Measurements from ENCODE around the gene FOXK1.
"Not testable (repeated sequence)": the region's sequence is repeated elsewhere in the genome, so short reads cannot be mapped to it uniquely, and the experiment has no call there.

Gene FOXK1

DNA sequence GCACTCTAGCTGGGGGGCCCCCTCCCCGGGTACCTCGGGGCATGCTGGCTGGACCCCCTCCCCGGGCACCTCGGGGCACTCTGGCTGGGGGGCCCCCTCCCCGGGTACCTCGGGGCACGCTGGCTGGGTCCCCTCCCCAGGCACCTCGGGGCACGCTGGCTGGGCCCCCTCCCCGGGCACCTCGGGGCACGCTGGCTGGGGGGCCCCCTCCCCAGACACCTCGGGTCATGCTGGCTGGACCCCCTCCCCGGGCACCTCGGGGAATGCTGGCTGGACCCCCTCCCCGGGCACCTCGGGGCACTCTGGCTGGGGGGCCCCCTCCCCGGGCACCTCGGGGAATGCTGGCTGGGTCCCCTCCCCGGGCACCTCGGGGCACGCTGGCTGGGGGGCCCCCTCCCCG is 120.5 kb downstream of the FOXK1 start:
- not testable (repeated sequence) for DNase-seq

DNA sequence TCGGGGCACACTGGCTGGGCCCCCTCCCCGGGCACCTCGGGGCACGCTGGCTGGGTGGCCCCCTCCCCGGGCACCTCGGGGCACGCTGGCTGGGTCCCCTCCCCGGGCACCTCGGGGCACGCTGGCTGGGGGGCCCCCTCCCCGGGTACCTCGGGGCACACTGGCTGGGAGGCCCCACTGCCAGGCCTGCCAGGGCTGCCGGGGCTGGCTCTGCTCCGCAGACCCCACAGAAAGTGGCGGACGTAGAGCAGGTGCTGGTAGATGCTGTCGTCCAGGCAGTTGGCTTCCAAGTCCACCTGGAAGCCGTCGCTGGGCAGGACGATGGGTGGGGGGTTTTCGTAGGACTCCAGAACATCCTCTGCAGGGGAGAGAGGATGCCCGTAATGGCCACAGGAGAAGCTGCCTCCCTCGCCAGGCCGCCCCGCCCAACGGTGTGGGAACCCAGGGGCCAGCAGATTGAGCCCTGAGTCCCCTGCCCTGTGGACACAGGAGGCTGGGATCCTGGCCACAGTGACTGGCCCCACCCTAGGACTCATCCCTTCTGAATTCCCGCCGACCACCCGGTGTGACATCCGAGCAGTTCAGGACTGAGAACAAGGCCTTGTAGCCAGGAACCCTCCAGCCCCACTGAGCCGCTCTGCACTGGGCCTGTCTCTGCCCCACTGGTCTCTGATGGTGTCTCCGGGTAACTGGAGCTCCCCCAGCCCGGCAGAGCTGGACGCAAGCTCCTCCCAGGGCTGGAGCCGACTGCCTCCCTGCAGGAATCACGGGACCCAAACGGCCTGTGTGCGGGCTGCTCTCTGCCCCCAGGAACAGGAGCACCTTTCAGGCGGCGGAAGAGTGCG is 121.5 kb downstream of the FOXK1 start:
- no peak for DNase-seq

DNA sequence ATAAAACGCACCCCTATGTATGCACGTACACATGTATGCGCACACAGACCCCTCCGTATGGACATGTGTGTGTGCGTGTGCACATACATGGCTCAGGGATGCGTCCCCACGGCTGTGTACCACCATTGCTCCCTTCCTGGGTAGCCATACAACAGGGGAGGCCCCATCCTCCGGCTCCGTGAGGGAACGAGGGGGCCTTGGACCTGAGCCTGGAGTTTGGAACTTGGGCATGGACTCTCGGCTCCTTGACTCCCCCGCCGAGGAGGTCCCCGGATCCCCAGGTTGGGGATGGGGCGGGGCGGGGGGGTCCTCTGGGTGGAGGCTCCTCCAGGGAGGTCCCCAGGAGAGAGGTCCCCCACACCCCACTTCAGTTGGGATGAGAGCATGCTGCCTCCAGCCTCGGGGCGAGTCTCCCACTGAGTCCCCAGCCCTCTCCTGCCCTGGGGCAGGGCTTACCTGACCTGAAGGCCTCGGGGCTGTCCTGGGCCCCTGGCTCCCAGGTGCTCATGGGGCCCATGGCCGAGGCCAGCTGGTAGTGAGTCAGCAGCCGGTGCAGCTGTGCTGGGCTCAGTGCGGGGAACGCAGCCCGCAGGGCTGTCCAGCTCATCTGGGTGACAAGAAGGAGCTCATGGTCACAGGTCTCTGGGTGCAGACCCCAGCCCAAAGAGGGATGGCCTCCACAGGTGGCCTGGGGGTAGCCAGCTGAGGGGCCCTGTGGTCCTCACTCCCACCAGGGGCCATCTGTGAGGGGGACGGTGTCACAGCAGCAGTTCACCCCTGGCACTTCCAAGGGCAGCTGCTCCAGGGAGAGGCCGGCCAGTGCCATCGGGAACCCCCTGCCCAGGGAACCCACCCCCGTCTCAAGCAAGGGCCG is 123.3 kb downstream of the FOXK1 start:
- DNase-seq = no peak

DNA sequence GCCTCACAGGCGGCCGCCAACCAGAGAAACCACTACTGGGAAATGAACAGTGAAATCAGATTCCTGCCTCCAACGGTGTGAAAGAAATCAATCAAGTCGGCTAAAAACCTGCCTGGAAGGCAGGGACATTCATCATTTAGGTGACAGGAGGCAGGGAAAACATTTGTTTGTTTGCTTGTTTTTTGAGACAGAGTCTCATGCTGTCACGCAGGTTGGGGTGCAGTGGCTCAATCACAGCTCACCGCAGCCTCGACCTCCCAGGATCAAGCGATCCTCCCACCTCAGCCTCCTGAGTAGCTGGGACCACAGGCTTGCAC is 123.8 kb downstream of the FOXK1 start:
- no peak for DNase-seq

DNA sequence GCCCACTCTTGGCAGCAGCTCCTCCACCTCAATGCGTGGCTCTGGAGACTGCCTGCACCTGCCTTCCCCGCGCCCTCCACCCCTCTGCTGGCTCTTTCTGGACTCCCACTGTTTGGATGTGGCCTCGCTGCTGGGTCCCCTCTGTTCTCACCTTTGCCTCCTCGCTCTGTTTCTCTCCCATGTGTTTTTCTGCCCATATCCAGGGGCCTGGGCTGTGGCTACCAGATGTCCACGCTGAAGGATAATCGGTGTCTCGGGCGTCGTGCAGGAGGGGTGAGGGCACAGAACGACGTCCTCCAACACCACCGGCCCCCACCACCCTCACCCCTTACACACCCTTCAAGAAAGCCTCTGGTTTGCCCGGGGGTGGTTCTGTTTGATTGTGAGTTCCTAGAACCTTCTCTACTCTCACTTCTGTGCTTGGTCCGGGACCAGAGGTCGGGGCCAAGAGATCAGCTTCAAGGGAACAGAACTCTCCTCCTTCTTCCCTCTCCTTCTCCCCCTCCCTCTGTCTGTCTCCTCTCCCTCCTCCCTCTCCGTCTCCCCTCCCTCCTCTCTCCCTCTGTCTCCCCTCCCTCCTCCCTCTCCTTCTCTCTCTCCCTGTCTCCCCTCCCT is 125.0 kb downstream of the FOXK1 start:
- no peak for DNase-seq

DNA sequence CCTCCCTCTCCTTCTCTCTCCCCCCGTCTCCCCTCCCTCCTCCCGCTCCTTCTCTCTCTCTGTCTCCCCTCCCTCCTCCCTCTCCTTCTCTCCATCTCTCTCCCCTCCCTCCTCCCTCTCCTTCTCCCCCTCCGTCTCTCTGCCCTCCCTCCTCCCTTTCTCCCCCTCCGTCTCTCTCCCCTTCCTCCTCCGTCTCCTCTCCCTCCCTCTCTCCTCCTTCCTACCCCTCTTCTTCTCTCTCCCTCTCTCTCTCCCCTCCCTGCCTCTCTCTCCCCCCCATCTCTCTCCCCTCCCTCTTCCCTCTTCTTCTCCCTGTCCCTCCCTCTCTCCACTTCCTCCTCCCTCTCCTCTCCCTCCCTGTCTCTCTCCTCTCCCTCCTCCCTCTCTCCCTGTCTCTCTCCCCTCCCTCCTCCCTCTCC is 125.5 kb downstream of the FOXK1 start:
- DNase-seq = no peak

DNA sequence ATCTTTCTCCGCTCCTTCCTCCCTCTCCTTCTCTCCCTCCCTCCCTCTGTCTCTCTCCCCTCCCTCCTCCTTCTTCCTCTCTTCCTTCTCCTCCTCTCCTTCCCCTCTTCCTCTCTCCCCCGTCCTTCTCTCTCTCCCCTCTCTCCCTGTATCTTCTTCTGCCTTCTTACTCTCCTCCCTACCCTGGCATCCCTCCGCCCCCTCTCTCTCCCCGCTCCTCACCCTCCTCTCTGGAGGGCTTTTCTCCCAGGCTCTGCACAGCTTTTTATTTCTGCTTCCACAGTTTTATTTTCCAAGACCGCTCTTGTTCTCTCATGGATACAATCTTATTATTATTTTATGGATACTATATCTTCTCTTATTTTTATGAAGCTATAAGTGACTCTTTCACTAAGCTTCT is 125.9 kb downstream of the FOXK1 start:
- DNase-seq = no peak

DNA sequence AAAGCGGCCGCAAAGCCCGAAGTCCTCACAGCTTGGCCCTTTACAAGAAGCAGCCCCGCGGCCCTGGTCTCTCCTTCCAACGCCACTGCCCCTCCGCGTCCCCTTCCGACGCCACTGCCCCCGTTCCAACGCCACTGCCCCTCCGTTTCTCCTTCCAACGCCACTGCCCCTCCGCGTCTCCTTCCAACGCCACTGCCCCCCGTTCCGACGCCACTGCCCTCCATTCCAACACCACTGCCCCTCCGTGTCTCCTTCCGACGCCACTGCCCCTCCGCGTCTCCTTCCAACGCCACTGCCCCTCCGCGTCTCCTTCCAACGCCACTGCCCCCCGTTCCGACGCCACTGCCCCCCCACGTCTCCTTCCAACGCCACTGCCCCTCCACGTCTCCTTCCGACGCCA is 126.5 kb downstream of the FOXK1 start:
- DNase-seq = no peak

DNA sequence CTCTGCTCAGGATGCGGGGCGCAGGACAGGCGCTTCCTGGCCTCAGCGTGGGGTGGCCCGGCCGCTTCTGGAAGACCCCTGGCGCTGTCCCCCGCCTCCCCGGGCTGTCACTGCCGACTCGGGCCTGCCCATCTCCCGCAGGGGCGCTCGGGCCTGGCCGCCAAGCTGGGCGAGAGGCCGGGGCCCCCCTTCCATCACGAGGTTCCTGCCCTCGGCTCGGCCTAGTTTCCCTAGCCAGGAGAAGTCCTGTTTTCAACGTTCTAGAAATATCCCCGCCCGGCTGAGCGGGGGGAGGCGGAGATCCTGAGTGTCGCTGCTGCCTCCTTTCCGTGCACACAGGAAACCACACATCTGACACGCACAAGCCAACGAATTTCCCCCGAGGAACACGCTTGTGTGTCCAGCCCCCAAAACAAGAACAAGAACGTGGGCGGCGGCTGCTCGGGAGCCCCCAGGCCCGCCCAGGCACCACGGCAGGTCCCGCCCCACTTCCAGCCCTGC is 127.0 kb downstream of the FOXK1 start:
- no peak for DNase-seq

DNA sequence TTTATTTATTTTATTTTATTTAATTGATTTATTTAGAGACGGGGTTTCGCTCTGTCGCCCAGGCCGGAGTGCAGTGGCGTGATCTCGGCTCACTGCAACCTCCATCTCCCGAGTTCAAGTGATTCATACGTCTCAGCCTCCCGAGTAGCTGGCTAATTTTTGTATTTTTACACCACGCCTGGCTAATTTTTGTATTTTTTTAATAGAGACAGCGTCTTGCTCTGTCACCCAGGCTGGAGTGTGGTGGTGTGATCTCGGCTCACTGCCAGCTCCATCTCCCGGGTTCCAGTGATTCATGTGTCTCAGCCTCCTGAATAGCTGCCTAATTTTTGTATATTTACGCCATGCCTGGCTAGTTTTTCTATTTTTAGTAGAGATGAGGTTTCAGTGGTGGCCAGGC is 127.6 kb downstream of the FOXK1 start:
- DNase-seq = no peak

DNA sequence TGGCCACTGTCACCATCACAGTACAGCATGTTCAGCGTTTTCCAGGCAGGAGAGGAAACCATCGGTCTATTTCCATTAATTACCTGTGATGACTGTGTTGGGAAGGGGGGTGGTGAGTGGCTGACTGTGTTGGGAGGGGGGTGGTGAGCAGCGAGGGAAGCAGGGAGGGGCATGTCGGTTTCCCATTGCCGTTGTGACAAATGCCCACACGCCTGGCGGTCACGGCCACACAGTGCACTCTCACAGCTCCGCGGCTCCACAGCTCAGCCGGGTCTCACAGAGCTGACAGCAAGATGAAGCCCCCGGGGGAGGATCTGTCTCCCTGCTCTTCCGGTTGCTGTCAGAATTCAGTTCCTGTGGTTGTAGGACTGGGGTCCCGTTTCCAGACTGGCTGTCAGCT is 132.3 kb downstream of the FOXK1 start:
- DNase-seq = no peak

DNA sequence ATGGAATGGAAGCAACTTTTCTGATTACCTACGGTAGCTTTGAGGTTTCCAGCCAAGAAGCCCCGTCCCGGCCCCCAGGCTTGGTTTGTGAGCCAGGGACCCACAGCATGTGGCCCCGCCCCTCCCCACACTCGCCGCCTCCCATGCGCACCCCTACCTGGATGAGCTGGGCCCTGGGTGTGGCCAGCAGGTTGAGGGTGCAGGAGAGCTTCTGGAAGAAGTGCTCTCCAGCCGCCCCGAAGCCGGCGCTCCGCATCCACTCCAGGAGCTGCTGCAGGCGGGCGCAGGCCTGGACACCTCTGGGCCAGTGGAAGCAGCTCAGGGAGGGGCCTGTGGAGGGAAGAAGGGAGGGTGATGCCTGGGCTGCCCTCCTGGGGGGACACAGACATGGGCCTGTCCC is 133.0 kb downstream of the FOXK1 start:
- DNase-seq = no peak

DNA sequence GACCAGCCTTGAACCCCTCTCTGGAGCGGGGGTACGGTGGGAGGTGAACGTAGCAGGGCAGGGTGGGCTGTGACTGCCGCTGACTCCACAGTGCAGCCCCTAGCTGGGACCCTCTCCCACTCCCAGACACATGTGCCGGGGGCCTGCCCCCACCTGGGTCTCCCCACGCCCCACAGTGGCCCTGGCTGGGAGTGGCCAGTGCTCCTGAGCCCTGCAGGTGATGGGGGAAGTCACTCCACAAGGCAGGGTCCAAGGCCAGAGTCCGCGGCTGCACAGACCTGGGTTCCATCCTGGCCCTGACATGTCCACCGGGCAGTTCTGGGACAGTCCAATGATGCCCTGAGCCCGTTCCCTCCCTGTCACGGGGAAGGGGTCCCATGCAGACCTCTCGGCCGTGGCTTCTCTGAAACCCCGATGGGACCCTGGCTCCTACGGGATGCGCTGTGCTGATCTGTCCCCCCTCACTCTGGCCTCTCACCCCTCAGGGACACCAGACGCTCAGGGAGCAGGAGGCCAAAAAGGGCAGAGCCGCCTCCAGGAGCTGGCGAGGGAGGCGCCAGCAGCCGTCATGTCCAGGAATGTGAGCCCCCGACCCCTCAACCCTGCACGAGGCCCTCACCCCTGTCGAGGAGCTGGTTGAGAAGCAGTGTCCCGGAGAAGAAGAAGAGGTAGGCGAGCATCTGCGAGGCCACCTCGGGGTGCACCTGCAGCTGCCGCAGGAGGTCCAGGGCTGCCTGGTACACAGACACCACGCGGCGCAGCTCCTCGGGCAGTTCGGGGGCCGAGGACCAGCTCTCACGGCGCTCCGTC is 133.7 kb downstream of the FOXK1 start:
- DNase-seq = no peak

DNA sequence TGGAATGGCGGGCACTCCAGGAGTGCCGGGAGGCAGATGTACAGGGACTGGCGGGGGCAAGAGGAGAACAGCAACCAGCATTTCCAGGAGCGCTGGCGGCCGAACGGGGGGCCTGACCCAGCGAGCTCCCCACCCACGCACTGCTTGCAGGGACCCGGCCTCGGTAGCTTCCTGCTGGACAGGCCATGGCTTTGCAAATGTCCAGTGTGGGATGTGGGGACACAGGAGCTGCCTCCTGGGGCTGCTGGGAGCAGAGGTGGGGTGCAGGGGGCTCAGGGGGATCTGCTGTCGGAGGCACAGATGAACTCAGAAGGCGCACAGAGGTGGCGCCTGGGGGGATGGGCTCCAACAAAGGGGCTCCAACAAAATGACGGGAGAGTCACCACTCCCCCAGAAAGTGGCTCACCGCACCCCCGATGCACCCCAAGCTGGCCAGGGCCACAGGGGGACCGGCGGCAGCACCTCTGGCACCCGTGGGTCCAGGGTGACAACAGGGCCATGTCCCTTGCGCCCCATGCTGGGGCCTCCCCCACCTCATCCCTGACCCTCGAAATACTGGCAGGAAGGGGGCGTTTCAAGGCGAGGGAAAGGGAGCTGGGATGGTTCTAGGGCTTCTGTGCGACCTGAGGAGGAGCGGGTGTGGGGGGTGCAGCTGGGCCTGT is 134.5 kb downstream of the FOXK1 start:
- no peak for DNase-seq

DNA sequence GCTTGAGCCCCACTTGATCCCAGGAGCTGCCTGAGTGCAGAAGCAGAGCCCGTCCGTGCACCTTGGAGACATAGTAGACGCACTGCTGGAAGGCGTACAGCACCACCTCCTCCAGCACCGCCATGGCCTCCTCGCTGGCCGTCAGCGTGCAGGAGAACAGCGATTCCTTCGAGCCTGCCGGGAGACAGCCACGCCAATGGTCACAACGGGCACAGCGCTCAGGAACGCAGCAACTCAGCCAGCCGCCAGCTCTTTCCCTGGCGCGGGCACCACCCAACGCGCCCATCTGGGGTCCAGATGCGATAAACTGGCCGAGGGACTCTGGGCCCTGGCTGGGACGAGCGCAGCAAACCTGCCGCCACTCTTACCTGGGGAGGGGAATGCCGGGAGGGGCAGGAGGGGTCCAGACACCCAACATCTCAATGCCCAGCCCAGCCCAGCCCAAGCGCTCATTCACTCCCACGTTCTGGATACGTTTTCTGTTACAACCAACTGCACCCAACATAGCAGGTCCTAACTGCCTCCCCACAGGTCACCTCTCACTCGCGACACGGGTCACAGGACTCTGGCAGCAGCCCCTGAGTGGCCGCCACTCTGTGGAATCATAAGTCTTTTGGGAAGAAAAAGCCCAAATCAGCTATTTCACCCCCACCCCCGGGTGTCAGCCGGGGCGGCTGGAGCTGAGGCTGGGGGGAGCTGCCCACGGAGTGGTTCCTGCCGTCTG is 135.2 kb downstream of the FOXK1 start:
- no peak for DNase-seq

DNA sequence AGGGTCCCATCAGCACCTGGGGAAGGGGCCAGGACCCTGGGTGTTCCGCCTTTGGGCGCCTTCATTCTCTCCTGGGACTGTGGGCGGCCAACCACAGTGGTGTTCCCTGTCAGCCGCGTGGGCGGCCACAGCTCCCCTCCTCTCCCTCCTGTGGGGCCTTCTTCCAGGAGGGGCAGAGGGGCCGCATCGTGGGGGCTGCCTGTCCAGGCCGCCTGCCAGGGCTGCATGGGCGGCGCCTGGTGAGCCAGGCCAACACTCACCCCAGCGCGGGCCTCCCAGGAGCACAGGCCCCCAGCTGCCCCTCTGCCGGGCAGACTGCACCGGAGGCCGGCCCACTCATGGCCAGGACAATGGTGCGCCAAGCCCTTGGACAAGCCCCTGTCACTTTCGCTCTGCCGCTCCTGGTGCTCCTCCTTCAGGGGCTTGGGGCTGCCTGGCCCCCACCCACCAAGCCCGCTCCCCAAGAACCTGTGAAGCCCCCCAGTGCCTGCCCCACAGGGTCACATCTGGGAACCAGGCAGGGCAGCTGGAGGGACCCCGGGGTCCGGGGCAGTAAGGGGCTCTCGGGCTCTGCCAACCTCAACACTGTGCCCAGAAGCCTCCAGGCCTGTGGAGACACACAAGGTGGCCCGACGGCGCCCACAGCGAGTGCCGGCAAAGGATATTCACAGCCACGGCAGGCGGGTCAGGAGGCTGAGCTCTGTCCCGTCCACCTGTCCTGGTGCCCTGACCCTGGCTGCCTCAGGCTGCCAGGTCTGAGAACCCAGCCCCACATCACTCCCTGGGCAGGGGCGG is 136.1 kb downstream of the FOXK1 start:
- DNase-seq = no peak

DNA sequence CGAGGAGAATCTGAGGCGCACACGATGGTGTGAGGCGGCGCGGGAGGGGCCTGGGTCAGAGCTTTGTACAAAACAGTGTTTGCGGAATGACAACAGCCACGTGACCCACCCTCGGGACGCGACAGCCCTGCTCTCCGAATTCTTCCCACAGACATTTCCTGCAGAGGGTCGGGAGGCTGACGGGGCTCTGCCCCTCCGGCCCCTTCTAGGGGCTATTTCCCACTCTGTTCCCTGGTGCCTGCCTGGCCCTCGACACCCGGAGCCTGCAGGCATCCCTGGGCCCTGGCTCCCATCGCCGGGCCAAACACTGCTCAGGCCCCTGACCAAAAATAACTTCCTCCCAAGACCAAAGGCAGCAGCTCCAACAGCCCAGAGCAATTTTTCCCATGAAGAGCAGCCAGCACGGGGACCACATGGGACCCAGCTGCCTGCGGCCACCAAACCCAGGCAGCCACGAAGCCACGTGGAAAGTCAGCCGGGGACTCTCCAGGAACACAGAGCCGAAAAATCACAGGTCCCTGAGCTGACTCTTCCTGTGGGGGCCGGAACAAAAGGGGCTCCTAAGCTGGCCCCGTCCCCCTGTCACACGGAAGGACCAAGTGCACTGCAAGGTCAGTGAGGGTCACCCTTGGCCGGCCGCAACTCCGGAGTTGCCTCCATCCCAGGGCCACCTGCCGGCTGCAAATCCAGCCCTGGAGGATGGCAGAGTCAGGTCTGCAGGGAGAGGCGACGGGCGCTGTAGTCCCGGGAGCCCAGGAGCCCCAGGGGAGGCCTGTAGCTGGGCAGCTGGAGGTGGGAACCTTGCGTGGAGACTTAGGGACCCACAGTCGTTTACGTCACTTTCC is 137.7 kb downstream of the FOXK1 start:
- no peak for DNase-seq

DNA sequence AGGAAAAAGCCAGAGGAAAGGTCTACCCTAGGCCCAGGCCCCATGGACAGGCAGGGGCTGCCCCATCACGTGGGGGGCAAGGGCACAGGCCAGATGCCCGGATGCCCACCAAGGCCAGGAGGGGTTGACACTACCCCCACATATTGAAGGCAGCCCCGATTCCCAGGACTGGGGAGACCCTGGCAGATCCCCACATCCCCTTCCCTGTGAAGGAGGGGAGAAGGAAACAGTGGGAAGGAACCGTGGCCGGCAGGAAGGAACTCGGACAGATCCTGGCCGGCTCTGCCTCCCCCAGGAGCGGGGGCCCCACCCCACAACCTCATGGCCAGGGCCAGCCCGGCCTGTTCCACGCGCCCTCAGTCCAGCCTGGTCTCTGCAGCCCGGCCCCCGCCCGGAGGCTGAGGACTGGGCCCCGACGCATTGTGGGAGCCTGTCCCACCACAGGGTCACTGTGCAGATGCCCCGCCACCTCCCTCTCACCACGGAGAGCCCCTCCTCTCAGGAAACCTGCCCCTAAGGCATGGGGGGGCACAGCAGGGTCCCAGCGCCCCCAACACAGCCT is 138.4 kb downstream of the FOXK1 start:
- no peak for DNase-seq
